ENCODE results near the gene CEP72. TPM values are rescaled to one million over a fixed set of nuclear protein-coding genes. Genes with fewer than 3 reads are reported as not detected.

Gene CEP72
- polyA plus RNA-seq, 1 donor (not counting 4 experiments of a cell fraction or from before 2014, with no cell fraction given) = 4.5 TPM

DNA sequence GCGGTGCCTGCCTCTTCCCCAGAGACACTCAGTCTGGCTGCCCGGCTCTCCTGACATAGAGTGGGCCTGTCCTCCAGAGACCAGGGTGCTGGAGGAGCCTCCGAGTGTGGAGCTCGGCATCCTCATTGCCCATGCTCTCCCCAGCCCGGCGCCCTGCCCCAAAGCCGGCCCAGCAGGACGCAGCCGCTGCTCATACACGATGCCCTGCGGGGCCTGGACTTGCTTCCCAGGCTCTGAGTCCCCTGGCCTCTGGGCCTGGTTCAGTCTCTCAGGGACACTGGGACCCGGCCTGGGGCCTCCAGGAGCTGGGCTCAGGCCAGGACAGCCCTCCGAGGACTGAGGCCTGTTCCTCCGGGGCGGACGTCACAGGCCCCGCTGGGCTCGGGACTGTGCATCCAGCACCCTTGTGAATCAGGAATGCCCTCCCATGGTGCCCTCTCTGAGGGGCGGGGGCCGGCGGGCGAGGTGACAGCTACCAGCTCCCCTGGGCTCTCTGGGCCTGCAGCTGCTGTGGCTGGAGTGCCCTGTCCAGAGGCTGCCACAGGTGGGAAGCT, 57.8 kb downstream of the CEP72 start:
- Histone ChIP-seq H2AFZ (ENCODE audit: control insufficient read depth, low read length) (no peak overlapping the region), H3K9ac (ENCODE audit: control insufficient read depth, extremely low read depth, insufficient read depth, low read length) (no peak overlapping the region), H3K4me3 (ENCODE audit: control insufficient read depth in 2 of 3, extremely low read depth in 1 of 3, insufficient read depth in 2 of 3, low read depth in 1 of 3, low read length in 3 of 3) (no peak overlapping the region), H3K4me2 (ENCODE audit: control insufficient read depth, extremely low read depth, insufficient read depth, low read depth, low read length) (no peak overlapping the region), H3K4me1 (ENCODE audit: control insufficient read depth, extremely low read depth, insufficient read depth, low read length) (peaks cover 13% of the 10 kb centered on the region), H3K79me2 (ENCODE audit: control insufficient read depth, insufficient read depth, low read length) (no peaks in the 10 kb centered on the region), H3K9me3 (ENCODE audit: control insufficient read depth, low read depth, low read length) (no peaks in the 10 kb centered on the region), H4K20me1 (ENCODE audit: control insufficient read depth, extremely low read depth, insufficient read depth, low read length) (peaks cover 3% of the 10 kb centered on the region), H3K36me3 (ENCODE audit: control insufficient read depth in 2 of 2, extremely low read depth in 1 of 2, insufficient read depth in 2 of 2, low read length in 2 of 2) (peaks cover 5% of the 10 kb centered on the region in 2 experiments), H3K27ac (ENCODE audit: control insufficient read depth, insufficient read depth, low read length) (no peak overlapping the region), H3K9me1 (ENCODE audit: control insufficient read depth, extremely low read depth, insufficient read depth, low read length) (no peaks in the 10 kb centered on the region), H3K27me3 (ENCODE audit: control insufficient read depth, extremely low read depth, insufficient read depth, low read length) (peaks cover 29% of the 10 kb centered on the region)
- no peak for DNase-seq (ENCODE audit: low read depth, low spot score)
- TF ChIP-seq, protein P1, sequence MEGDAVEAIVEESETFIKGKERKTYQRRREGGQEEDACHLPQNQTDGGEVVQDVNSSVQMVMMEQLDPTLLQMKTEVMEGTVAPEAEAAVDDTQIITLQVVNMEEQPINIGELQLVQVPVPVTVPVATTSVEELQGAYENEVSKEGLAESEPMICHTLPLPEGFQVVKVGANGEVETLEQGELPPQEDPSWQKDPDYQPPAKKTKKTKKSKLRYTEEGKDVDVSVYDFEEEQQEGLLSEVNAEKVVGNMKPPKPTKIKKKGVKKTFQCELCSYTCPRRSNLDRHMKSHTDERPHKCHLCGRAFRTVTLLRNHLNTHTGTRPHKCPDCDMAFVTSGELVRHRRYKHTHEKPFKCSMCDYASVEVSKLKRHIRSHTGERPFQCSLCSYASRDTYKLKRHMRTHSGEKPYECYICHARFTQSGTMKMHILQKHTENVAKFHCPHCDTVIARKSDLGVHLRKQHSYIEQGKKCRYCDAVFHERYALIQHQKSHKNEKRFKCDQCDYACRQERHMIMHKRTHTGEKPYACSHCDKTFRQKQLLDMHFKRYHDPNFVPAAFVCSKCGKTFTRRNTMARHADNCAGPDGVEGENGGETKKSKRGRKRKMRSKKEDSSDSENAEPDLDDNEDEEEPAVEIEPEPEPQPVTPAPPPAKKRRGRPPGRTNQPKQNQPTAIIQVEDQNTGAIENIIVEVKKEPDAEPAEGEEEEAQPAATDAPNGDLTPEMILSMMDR (optimal IDR thresholded peaks at IDR 0.05 in 1 of 3, IDR thresholded peaks at IDR 0.05 in 1 of 3, conservative IDR thresholded peaks at IDR 0.05 in 1 of 3; ENCODE audit: extremely low read depth in 1 of 3, insufficient read depth in 2 of 3, low read length in 3 of 3) = no peak
- TF ChIP-seq EZH2 (IDR thresholded peaks at IDR 0.05; ENCODE audit: low read length) = no peak
- no peak for FAIRE-seq
- dilution Hi-C loops (cut with MboI; ENCODE audit: extremely low pct_ligation_motif_present, low sequenced_read_pairs) = no loop called here

DNA sequence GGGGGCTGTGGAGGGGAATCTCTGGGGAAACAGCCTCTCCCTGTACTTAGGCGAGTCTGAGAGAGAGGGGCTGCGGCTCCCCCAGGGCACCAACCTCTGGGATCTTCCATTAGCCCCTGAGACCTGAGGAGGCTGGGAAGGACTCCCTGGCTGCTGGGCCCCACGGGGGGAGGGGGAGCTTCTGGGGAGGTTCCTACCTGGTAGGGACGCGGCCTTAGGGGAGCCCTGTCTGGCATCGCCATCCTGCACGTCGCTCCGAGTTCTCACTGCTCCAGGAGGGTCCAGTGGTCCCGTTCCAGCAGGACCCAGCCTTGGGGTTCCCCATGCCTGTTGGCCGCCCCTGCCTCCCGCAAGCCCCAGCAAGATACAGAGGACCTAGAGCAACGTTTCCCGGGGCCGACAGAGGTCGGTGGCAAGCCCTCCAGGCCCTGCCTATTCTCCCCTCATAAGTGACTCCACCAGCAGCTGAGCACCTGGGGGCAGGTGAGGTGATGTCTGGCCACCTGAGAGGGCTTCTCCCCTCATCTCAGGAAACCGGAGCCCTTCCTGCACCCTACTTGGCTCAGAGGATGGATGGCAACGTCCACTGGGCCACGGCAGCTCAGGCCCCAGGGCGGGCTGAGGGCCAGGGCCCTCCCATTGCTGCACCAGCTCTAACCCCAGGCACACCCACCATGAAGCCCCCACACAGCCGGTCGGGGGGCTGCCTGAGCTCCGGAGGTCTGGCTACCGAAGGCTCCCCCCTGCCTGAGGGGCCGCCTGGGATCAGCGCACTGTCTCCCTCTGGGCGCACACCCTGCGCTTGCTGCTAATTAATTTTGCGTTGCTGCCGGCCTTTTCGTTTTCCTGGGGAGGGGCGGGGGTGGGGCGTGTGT, 58.5 kb downstream of the CEP72 start:
- Histone ChIP-seq H3K27ac (ENCODE audit: control insufficient read depth, insufficient read depth, low read length) (no peak overlapping the region), H3K9me3 (ENCODE audit: control insufficient read depth, low read depth, low read length) (no peaks in the 10 kb centered on the region), H3K36me3 (ENCODE audit: control insufficient read depth in 2 of 2, extremely low read depth in 1 of 2, insufficient read depth in 2 of 2, low read length in 2 of 2) (peaks cover 2 to 5% of the 10 kb centered on the region in 2 experiments), H4K20me1 (ENCODE audit: control insufficient read depth, extremely low read depth, insufficient read depth, low read length) (peaks cover 3% of the 10 kb centered on the region), H3K27me3 (ENCODE audit: control insufficient read depth, extremely low read depth, insufficient read depth, low read length) (peaks cover 29% of the 10 kb centered on the region), H3K9me1 (ENCODE audit: control insufficient read depth, extremely low read depth, insufficient read depth, low read length) (no peaks in the 10 kb centered on the region), H3K9ac (ENCODE audit: control insufficient read depth, extremely low read depth, insufficient read depth, low read length) (no peak overlapping the region), H3K4me2 (ENCODE audit: control insufficient read depth, extremely low read depth, insufficient read depth, low read depth, low read length) (no peak overlapping the region), H3K4me3 (ENCODE audit: control insufficient read depth in 2 of 3, extremely low read depth in 1 of 3, insufficient read depth in 2 of 3, low read depth in 1 of 3, low read length in 3 of 3) (no peak overlapping the region), H2AFZ (ENCODE audit: control insufficient read depth, low read length) (no peak overlapping the region), H3K79me2 (ENCODE audit: control insufficient read depth, insufficient read depth, low read length) (no peaks in the 10 kb centered on the region), H3K4me1 (ENCODE audit: control insufficient read depth, extremely low read depth, insufficient read depth, low read length) (peaks cover 13% of the 10 kb centered on the region)
- DNase-seq (ENCODE audit: low read depth, low spot score) = no peak
- no peak for TF ChIP-seq EZH2 (IDR thresholded peaks at IDR 0.05; ENCODE audit: low read length)
- FAIRE-seq = no peak
- dilution Hi-C loops (cut with MboI; ENCODE audit: extremely low pct_ligation_motif_present, low sequenced_read_pairs) = no loop called here

All from keratinocyte (primary cell).